ENCODE data around the gene POLD1. TPM values are rescaled to one million over a fixed set of nuclear protein-coding genes. Genes with fewer than 3 reads are reported as not detected.

Gene POLD1
- total RNA-seq (2016; rRNA removed; fragmentation: Illumina TruSeq; extraction: Trizol) (39.5 and 54.0 TPM in 2 replicates), polyA plus RNA-seq (2011; rRNA removed) (17.4 and 18.6 TPM in 2 replicates), polyA minus RNA-seq (2011; rRNA and poly(A)+ RNA removed; ENCODE audit: low replicate concordance) (74.3 and 134 TPM in 2 replicates), Bru-seq, nascent RNA (percentile 49 among the genes with signal in this experiment), BruChase-seq, experiment 1, labeled RNA remaining after a 6-hour chase (percentile 64 among the genes with signal in this experiment), BruChase-seq, experiment 2, labeled RNA remaining after a 2-hour chase (percentile 58 among the genes with signal in this experiment)
- 15.4 and 20.6 TPM in 2 replicates for total RNA-seq (2016; cell fraction: cytosol; rRNA removed; fragmentation: Illumina TruSeq; extraction: Trizol; ENCODE audit: low read depth)
- total RNA-seq (2016; cell fraction: insoluble cytoplasmic fraction; rRNA removed; fragmentation: Illumina TruSeq; extraction: Trizol), result 36.3 and 68.3 TPM in 2 replicates
- total RNA-seq (2016; cell fraction: membrane; rRNA removed; fragmentation: Illumina TruSeq; extraction: Trizol), result 13.4 and 21.6 TPM in 2 replicates
- 45.6 and 51.7 TPM in 2 replicates for total RNA-seq (2016; cell fraction: nucleus; rRNA removed; fragmentation: Illumina TruSeq; extraction: Trizol)
- polyA plus RNA-seq (2011; cell fraction: cytosol; rRNA removed), result 8.8 and 21.4 TPM in 2 replicates
- 130 and 225 TPM in 2 replicates for polyA plus RNA-seq (2011; cell fraction: nucleus; rRNA removed)
- 15.4 and 19.9 TPM in 2 replicates for polyA plus RNA-seq (2012)
- polyA plus RNA-seq (2016; cell fraction: cytosol; fragmentation: Illumina TruSeq; extraction: Trizol; ENCODE audit: low read depth), result 6.4 and 7.1 TPM in 2 replicates
- polyA plus RNA-seq (2016; cell fraction: insoluble cytoplasmic fraction; fragmentation: Illumina TruSeq; extraction: Trizol; ENCODE audit: low read depth), result 26.1 and 31.2 TPM in 2 replicates
- polyA plus RNA-seq (2016; cell fraction: membrane; fragmentation: Illumina TruSeq; extraction: Trizol; ENCODE audit: low read depth), result 9.7 and 12.0 TPM in 2 replicates
- 109 and 111 TPM in 2 replicates for polyA plus RNA-seq (2016; cell fraction: nucleus; fragmentation: Illumina TruSeq; extraction: Trizol; ENCODE audit: insufficient read depth, low read depth)
- 24.6 and 41.4 TPM in 2 replicates for polyA minus RNA-seq (2011; cell fraction: cytosol; rRNA and poly(A)+ RNA removed)
- polyA minus RNA-seq (2011; cell fraction: nucleus; rRNA and poly(A)+ RNA removed), result 12.1 and 19.6 TPM in 2 replicates
- long read RNA-seq, experiment 1, transcript POLD1-201 (27 exons, 3,444 nt), result major isoform, 7 of 23 reads
- long read RNA-seq, experiment 1, partial matches to known transcripts, result 9 of 23 reads
- long read RNA-seq, experiment 1, other reads (novel, unspliced or antisense), result 5 of 23 reads
- long read RNA-seq, experiment 2, transcript POLD1-201 (27 exons, 3,444 nt), result major isoform, 7 of 41 reads
- long read RNA-seq, experiment 2, partial matches to known transcripts, result 19 of 41 reads
- long read RNA-seq, experiment 2, other reads (novel, unspliced or antisense), result 12 of 41 reads

DNA sequence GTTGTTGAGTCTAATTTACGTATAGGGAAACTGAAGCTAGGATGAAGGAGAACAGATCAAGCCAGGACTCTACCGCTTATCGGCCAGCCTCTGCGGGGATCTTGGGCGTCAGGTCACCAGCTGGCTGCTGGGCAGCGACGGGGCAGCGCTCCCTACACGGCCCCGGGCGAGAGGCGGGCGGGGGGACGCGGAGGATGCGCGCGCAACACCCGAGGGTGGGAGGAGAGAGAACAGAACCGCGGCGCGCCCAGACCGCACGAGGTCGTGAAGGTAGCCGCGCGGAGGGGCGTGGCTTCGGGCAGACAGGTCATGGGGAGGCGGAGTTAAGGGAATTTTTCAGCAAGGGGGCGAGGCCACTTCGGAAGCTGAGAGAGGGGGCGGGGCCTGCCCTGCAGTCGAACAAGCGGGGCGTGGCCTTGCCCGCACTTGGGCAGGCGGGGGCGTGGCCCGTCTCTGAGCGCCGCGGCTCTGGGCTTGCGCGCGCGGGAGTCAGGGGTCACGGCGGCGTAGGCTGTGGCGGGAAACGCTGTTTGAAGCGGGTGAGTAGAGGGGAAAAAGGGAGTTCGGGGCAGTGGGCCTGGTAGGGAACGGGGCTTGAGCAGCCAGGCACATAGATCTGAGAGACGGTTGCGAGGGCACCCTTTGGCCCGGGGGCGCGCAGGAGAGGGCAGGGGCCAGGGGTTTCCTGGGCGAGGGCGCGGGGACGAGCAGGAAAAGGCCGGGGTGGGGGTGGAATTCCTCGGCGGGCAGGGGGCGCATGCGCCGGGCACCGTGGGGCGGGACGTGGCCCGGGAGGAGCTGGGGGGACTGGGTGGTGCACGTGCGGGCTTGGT is at the start of gene POLD1:
Gene POLD1 (plus strand): TSS at position 496 of the 833 bp plus-strand sequence. CDS start 14,505 bp downstream, outside the sequence.
- intact Hi-C loops (cut with micrococcal nuclease; ENCODE audit: unreplicated experiment) (no loop called here), in situ Hi-C loops (cut with HindIII; ENCODE audit: extremely low pct_ligation_motif_present, low pct_unique_long_range_greater_than_20kb) (no loop called here)
- Histone ChIP-seq H2AFZ (ENCODE audit: low read length) (no peak within 1 kb of the TSS), H3K9ac (ENCODE audit: insufficient read depth, low read depth, low read length) (peak within 1 kb of the TSS; percentile 77), H3K4me1 (ENCODE audit: insufficient read depth, low read length) (peaks cover 22% of the 10 kb centered on the region), H3K9me3 (ENCODE audit: low read length) (no peaks in the 10 kb centered on the region), H3K27ac (ENCODE audit: extremely low read length, insufficient read depth, low read length) (peak within 1 kb of the TSS; percentile 87), H3K4me3 (replicated peaks in 1 of 3; ENCODE audit: insufficient read depth in 1 of 3, low read depth in 2 of 3, low read length in 3 of 3) (peak within 1 kb of the TSS; percentile 70 to 78 (median 72)), H4K20me1 (ENCODE audit: insufficient read depth, low read length) (no peaks in the 10 kb centered on the region), H3K79me2 (ENCODE audit: insufficient read depth, low read length) (peaks cover 29% of the 10 kb centered on the region), H3K4me2 (ENCODE audit: low read depth, low read length) (peak within 1 kb of the TSS; percentile 97), H3K27me3 (ENCODE audit: control insufficient read depth in 1 of 2, insufficient read depth in 2 of 2, low read length in 2 of 2) (no peaks in the 10 kb centered on the region), H3K36me3 (replicated peaks in 1 of 2; ENCODE audit: control insufficient read depth in 1 of 2, insufficient read depth in 2 of 2, low read length in 2 of 2) (peaks cover 13 to 28% of the 10 kb centered on the region in 2 experiments)
- 2% methylated on average over 54 of the region's 78 CpGs for WGBS (ENCODE audit: low lambda C conversion rate)
- peak; percentile 87 for ATAC-seq
- CTCF ChIA-PET (ENCODE audit: low intra/inter-chr PET ratio, low total read pairs), result no interaction called here
- no TSS peak for BruUV-seq (replicated peaks)
- POLR2A ChIA-PET, result interaction anchor here (0.5 to 1.7 kb wide), 11 partner anchors 8 to 421 kb away, joined by 3 to 12 read pairs (median 4); partner anchors contain the start of genes JOSD2, KCNC3 and NR1H2
- peak; percentile 93 for DNase-seq (ENCODE audit: low spot score)
- peak; percentile 76 for FAIRE-seq
- TF ChIP-seq SALL1 (CRISPR knock-in tag; IDR thresholded peaks at IDR 0.05), result peak; percentile 65; the same call in 1 of the 2 replicates
- TF ChIP-seq, protein P1, sequence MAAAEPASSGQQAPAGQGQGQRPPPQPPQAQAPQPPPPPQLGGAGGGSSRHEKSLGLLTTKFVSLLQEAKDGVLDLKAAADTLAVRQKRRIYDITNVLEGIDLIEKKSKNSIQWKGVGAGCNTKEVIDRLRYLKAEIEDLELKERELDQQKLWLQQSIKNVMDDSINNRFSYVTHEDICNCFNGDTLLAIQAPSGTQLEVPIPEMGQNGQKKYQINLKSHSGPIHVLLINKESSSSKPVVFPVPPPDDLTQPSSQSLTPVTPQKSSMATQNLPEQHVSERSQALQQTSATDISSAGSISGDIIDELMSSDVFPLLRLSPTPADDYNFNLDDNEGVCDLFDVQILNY (CRISPR knock-in tag; conservative IDR thresholded peaks at IDR 0.05), result peak; percentile 95
- TF ChIP-seq, protein P2, sequence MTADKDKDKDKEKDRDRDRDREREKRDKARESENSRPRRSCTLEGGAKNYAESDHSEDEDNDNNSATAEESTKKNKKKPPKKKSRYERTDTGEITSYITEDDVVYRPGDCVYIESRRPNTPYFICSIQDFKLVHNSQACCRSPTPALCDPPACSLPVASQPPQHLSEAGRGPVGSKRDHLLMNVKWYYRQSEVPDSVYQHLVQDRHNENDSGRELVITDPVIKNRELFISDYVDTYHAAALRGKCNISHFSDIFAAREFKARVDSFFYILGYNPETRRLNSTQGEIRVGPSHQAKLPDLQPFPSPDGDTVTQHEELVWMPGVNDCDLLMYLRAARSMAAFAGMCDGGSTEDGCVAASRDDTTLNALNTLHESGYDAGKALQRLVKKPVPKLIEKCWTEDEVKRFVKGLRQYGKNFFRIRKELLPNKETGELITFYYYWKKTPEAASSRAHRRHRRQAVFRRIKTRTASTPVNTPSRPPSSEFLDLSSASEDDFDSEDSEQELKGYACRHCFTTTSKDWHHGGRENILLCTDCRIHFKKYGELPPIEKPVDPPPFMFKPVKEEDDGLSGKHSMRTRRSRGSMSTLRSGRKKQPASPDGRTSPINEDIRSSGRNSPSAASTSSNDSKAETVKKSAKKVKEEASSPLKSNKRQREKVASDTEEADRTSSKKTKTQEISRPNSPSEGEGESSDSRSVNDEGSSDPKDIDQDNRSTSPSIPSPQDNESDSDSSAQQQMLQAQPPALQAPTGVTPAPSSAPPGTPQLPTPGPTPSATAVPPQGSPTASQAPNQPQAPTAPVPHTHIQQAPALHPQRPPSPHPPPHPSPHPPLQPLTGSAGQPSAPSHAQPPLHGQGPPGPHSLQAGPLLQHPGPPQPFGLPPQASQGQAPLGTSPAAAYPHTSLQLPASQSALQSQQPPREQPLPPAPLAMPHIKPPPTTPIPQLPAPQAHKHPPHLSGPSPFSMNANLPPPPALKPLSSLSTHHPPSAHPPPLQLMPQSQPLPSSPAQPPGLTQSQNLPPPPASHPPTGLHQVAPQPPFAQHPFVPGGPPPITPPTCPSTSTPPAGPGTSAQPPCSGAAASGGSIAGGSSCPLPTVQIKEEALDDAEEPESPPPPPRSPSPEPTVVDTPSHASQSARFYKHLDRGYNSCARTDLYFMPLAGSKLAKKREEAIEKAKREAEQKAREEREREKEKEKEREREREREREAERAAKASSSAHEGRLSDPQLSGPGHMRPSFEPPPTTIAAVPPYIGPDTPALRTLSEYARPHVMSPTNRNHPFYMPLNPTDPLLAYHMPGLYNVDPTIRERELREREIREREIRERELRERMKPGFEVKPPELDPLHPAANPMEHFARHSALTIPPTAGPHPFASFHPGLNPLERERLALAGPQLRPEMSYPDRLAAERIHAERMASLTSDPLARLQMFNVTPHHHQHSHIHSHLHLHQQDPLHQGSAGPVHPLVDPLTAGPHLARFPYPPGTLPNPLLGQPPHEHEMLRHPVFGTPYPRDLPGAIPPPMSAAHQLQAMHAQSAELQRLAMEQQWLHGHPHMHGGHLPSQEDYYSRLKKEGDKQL (CRISPR knock-in tag; IDR thresholded peaks at IDR 0.05; ENCODE audit: low read depth), result no peak
- TF ChIP-seq ZMYM2 (CRISPR knock-in tag; IDR thresholded peaks at IDR 0.05), result no peak
- TF ChIP-seq ATF7 (IDR thresholded peaks at IDR 0.05), result no peak
- no peak for TF ChIP-seq ATF7 (CRISPR knock-in tag; IDR thresholded peaks at IDR 0.05)
- TF ChIP-seq, protein P3, sequence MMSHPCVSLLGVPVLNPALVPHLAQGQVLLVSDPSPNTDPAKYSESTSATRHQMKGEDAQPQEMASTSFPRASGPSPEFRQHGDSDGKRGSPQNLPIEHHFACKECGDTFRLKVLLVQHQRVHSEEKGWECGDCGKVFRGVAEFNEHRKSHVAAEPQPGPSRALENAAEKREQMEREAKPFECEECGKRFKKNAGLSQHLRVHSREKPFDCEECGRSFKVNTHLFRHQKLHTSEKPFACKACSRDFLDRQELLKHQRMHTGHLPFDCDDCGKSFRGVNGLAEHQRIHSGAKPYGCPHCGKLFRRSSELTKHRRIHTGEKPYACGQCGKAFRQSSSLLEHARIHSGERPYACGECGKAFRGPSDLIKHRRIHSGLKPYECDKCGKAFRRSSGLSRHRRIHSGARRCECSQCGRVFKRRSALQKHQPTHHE (CRISPR knock-in tag; IDR thresholded peaks at IDR 0.05; ENCODE audit: borderline replicate concordance), result peak; percentile 46; the same call in 1 of the 2 replicates
- TF ChIP-seq MXD4 (CRISPR knock-in tag; IDR thresholded peaks at IDR 0.05), result peak; percentile 13; the same call in 1 of the 2 replicates
- TF ChIP-seq ZNF670 (CRISPR knock-in tag; IDR thresholded peaks at IDR 0.05; ENCODE audit: borderline replicate concordance), result peak; percentile 86; the same call in 1 of the 2 replicates

All from HepG2 (cell line).